AG09319 (cell line): Measurements from ENCODE around the gene ADPRS.

ENCODE experiments used
- DNase-seq: peaks from one replicate; pipeline ENCODE4 v3.0.0-alpha.2; 2010; ENCODE audit warnings: low read depth; ENCODE audit errors: extremely low read depth
- CTCF ChIP-seq: IDR thresholded peaks from 2 replicates; pipeline ENCODE4 v1.5.1; 2011; ENCODE audit warnings: low read depth, mild to moderate bottlenecking, inconsistent platforms, low read length, moderate library complexity

The ADPRS gene

GRCh38 chr1:36143424-36143823 is 54.7 kb downstream of the ADPRS start:
- TF ChIP-seq CTCF = no peak
- no peak for DNase-seq
